K562 (cell line): ENCODE data around the gene GPX7.

Experiments used
- BRCA1 ChIP-seq, 2 experiments: fragments of 450-650 bp in 1 of 2; sonication (generic) in 1 of 2; formaldehyde crosslinking in 1 of 2; IDR thresholded peaks; 2 replicates each; pipeline versions ENCODE4 v1.5.0 to v1.6.1; 2017 to 2020; ENCODE audit warnings: mild to moderate bottlenecking in 1 of 2, missing genetic modification reagents in 1 of 2
- GTF2A2 ChIP-seq: IDR thresholded peaks from 2 replicates; pipeline ENCODE4 v1.6.1; 2016; ENCODE audit warnings: mild to moderate bottlenecking, missing genetic modification characterization, missing compliant biosample characterization
- HDAC1 ChIP-seq, 2 experiments: fragments of 450-650 bp; IDR thresholded peaks; 2 replicates each; pipeline ENCODE4 v1.6.1; 2016 to 2017; ENCODE audit warnings: inconsistent platforms in 1 of 2, mild to moderate bottlenecking in 1 of 2, moderate library complexity in 1 of 2
- HMG20A ChIP-seq: fragments of 450-650 bp; formaldehyde crosslinking; conservative IDR thresholded peaks from 2 replicates; pipeline ENCODE4 v1.4.0; 2020; ENCODE audit warnings: mild to moderate bottlenecking, mixed read lengths
- KLF13 ChIP-seq: fragments of 450-650 bp; IDR thresholded peaks from 2 replicates; pipeline ENCODE4 v1.6.1; 2016; ENCODE audit warnings: missing genetic modification characterization, low read depth, mild to moderate bottlenecking, missing compliant biosample characterization, moderate library complexity, borderline replicate concordance
- RBM15 ChIP-seq: fragments of 200-400 bp; formaldehyde crosslinking; IDR thresholded peaks from 2 replicates; pipeline ENCODE4 v1.6.1; 2018; ENCODE audit warnings: mild to moderate bottlenecking, low read length, moderate library complexity; ENCODE audit not compliant: insufficient read depth
- TF ChIP-seq, protein P1 (sequence below): fragments of 450-650 bp; IDR thresholded peaks from 2 replicates; pipeline ENCODE4 v1.6.1; 2018; ENCODE audit not compliant: partially characterized antibody

DNA sequence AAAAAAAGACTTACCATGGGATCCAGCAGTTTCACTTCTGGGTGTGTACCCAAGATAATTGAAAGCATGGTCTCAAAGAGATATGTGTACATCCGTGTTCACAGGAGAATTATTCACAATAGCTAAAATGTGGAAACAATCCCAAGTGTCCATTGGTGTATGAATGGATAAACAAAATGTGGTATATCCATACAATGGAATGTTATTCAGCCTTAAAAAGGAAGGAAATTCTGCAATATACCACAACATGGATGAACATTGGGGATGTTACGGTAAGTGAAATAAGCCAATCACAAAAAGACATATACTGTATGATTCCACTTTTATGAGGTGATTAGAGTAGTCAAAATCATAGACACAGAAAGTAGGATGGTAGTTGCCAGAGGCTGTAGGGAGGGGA, 42.3 kb upstream of the GPX7 start:
- TF ChIP-seq, protein P1, sequence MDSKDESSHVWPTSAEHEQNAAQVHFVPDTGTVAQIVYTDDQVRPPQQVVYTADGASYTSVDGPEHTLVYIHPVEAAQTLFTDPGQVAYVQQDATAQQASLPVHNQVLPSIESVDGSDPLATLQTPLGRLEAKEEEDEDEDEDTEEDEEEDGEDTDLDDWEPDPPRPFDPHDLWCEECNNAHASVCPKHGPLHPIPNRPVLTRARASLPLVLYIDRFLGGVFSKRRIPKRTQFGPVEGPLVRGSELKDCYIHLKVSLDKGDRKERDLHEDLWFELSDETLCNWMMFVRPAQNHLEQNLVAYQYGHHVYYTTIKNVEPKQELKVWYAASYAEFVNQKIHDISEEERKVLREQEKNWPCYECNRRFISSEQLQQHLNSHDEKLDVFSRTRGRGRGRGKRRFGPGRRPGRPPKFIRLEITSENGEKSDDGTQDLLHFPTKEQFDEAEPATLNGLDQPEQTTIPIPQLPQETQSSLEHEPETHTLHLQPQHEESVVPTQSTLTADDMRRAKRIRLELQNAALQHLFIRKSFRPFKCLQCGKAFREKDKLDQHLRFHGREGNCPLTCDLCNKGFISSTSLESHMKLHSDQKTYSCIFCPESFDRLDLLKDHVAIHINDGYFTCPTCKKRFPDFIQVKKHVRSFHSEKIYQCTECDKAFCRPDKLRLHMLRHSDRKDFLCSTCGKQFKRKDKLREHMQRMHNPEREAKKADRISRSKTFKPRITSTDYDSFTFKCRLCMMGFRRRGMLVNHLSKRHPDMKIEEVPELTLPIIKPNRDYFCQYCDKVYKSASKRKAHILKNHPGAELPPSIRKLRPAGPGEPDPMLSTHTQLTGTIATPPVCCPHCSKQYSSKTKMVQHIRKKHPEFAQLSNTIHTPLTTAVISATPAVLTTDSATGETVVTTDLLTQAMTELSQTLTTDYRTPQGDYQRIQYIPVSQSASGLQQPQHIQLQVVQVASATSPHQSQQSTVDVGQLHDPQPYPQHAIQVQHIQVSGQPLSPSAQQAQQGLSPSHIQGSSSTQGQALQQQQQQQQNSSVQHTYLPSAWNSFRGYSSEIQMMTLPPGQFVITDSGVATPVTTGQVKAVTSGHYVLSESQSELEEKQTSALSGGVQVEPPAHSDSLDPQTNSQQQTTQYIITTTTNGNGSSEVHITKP: no peak
- no peak for TF ChIP-seq KLF13
- no peak for TF ChIP-seq HDAC1 (IDR thresholded peaks at IDR 0.05)
- no peak for TF ChIP-seq HMG20A (CRISPR knock-in tag)
- TF ChIP-seq BRCA1 (IDR thresholded peaks at IDR 0.05): no peak
- no peak for TF ChIP-seq BRCA1 (CRISPR knock-in tag; IDR thresholded peaks at IDR 0.05)
- TF ChIP-seq RBM15: no peak
- TF ChIP-seq GTF2A2 (tag): no peak
